Measurements from ENCODE around the gene FRYL.

DNA sequence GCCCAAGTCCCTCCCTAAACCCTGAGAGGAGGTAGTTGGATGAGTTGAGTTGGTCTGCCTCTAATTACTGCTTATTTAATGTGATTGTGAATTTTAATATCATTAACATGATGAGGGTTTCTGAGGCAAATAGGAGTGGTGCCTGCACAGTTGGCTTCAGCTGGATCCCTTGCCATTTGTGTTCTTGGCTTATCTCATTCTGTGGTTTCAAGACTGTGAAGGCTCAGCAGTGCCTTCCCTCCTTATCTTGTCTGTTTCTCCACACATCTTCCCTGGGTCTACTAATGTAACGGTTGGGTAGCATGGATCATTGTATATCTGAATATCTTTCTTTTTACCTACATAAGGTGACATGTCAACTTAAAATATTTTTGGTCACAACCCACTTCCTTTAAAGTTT lies 298.5 kb downstream of the FRYL start:
- TF ChIP-seq SIN3A (IDR thresholded peaks at IDR 0.05; ENCODE audit: borderline replicate concordance, insufficient read depth, low read length) (no peak), POLR2AphosphoS5 (IDR thresholded peaks at IDR 0.05; ENCODE audit: low read depth, low read length) (no peak), TAF1 (IDR thresholded peaks at IDR 0.05; ENCODE audit: borderline replicate concordance, insufficient read depth, low read length) (no peak), FOXP2 (optimal IDR thresholded peaks at IDR 0.05; ENCODE audit: borderline replicate concordance, extremely low read depth, extremely low read length, insufficient read depth) (no peak)
- TF ChIP-seq, protein P1, sequence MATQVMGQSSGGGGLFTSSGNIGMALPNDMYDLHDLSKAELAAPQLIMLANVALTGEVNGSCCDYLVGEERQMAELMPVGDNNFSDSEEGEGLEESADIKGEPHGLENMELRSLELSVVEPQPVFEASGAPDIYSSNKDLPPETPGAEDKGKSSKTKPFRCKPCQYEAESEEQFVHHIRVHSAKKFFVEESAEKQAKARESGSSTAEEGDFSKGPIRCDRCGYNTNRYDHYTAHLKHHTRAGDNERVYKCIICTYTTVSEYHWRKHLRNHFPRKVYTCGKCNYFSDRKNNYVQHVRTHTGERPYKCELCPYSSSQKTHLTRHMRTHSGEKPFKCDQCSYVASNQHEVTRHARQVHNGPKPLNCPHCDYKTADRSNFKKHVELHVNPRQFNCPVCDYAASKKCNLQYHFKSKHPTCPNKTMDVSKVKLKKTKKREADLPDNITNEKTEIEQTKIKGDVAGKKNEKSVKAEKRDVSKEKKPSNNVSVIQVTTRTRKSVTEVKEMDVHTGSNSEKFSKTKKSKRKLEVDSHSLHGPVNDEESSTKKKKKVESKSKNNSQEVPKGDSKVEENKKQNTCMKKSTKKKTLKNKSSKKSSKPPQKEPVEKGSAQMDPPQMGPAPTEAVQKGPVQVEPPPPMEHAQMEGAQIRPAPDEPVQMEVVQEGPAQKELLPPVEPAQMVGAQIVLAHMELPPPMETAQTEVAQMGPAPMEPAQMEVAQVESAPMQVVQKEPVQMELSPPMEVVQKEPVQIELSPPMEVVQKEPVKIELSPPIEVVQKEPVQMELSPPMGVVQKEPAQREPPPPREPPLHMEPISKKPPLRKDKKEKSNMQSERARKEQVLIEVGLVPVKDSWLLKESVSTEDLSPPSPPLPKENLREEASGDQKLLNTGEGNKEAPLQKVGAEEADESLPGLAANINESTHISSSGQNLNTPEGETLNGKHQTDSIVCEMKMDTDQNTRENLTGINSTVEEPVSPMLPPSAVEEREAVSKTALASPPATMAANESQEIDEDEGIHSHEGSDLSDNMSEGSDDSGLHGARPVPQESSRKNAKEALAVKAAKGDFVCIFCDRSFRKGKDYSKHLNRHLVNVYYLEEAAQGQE (IDR thresholded peaks at IDR 0.05; ENCODE audit: insufficient read depth in 1 of 2, low read depth in 2 of 2, low read length in 2 of 2): no peak
